Measurements from ENCODE around the gene PTGFRN.

Gene PTGFRN

DNA sequence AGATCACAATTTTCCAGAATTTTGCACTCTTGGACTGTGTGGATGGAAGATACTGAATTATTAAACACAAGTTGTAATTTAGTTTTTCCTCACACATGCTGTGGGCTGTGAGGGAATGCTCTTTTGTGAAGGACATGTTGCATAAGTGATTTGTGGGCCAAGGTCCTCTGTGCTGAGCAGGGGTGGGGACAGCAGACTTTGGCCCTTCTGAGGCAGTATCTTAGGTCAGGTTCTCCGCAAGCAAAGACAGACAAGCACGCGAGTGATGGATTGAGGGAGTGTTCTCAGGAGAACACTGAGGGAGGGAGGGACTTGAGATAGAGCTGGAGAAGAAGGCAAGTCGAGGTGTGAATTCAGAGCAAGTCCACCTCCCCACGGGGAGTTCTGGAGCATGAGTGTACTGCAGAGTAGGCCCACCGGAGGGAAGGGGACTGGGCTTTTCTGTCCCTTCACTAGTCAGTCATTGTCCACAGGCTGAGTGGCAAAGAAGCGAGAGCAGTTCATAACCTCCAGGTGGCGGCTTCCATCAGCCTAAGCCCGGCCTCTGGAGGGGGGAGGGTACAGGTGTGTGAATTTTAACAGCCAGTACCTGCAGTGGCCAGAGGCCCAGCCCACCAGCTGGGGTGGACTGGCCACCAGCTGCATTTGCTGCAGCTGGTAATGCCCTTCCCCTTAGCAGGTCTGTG lies 72.7 kb downstream of the PTGFRN start:
- no peak for DNase-seq

DNA sequence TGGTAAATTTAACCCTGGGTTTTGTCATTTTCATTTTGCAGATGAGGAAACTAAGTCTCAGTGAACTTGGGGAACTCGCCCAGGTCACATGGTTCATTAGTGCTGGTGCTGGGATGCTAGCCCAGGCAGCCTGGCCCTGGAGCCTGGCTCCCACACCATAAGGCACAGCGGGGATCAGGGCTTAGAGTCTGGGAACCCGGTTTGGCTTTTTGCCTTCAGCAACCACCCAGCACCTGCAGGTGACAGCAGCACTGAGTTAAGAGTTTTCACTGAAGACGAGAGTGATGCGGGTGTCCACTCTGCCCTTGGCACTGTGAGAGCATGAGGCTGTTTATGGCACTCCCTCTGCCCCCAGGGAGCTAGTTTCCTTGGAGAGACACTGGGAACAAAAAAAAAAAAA lies 73.4 kb downstream of the PTGFRN start:
- no peak for DNase-seq

DNA sequence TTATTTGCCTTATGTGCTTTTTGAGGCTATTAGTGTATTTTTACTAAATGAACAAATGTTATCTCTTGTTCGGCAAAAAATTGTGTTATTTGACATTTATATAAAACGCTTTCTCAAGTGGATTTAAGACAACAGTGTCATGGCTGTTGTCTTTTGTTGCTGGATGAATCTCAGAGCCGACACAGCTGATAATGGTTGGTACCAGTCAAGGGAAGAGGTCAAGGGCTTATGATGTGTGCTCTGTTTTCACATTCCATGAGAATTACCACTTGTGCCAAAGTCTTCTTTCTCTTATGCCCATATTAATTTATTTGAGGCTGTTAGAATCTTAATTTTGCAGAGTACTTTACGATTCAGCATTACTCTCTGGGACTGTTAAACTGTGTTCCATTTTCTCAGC lies 74.0 kb downstream of the PTGFRN start:
- DNase-seq = no peak

DNA sequence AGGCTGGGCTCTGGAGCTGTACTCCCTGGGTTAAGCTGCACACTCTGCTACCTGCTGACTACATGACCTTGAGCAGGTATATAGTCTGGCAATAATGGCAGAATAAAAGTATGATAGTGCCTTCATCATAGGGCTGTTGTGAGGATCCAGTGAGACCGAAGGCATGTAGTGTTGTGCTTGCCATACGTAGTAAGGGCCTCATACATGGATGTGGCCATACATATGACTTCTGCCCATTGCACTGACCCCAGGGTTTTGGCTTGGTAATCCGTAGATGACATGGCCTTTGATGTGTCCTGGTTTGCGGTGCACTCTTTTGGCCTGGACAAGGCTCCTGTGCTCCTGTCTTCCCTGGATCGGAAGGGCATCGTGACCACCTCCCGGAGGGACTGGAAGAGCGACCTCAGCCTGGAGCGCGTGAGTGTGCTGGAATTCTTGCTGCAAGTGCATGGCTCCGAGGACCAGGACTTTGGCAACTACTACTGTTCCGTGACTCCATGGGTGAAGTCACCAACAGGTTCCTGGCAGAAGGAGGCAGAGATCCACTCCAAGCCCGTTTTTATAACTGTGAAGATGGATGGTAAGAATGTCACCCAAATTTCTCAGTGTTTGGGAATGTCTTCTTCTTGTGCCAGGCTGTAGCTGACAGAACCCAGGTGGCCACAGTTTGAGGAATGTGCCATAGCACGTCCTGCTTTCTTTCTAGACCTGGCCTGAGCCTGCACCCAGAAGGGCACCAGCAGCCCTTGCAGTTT lies 74.9 kb downstream of the PTGFRN start:
- DNase-seq = no peak

DNA sequence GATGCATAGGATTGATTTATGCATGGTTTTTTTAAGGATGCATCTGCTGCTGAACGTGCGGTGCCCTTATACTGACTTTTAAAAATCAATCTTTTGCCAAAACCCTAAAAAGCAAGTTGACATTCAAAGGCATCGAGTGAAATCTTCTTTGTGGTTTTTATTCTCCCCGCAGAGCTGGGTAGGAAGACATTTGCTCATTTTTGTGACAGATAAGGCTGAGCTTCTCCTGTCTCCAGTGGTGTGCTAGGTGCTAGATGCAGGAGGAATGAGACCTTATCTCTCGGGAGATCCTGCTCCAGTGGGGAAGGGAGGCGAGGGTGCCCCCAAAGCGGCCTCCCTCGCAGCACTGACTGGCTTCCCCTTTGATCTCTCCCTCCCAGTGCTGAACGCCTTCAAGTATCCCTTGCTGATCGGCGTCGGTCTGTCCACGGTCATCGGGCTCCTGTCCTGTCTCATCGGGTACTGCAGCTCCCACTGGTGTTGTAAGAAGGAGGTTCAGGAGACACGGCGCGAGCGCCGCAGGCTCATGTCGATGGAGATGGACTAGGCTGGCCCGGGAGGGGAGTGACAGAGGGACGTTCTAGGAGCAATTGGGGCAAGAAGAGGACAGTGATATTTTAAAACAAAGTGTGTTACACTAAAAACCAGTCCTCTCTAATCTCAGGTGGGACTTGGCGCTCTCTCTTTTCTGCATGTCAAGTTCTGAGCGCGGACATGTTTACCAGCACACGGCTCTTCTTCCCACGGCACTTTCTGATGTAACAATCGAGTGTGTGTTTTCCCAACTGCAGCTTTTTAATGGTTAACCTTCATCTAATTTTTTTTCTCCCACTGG lies 76.9 kb downstream of the PTGFRN start:
- no peak for DNase-seq

DNA sequence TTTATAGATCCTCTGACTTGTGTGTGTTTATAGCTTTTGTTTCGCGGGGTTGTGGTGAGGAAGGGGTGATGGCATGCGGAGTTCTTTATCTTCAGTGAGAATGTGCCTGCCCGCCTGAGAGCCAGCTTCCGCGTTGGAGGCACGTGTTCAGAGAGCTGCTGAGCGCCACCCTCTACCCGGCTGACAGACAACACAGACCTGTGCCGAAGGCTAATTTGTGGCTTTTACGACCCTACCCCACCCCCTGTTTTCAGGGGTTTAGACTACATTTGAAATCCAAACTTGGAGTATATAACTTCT lies 77.5 kb downstream of the PTGFRN start:
- DNase-seq = peak; percentile 67

DNA sequence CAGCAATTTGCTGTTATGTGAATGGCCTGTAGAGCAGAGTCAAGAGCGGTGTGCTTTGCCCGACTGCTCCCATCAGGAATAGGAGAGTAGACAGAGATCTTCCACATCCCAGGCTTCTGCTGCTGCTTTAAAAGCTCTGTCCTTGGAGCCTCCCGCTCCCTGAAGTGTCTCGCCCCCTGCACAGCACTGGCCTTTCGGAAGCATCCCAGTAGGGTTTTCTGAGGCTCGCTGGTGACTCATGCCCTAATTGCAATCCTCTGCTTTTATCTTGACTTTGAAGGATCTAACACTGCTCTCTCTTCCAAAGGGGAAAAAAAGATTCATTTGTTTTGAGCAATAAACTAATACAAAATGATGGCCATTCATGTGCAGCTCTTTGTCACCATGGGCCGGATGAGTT lies 78.5 kb downstream of the PTGFRN start:
- no peak for DNase-seq

DNA sequence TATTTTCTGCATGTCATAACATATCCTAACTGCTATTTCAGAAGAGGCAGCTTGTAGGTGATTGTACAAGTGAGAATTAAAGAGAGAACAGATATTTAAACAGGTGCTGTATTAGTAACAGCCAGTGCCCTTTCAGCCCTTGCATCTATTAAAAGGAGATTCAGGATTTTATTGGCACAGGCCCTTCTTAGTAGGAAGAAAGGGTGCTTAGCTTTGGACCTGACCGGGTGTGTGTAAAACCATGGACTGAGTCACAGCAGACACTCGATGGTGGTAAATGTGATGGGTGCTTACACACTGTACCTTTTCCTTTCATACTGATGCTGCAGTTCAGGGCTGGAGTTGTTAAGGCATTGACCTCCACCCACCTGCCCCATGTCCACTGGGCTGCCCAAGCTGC lies 79.2 kb downstream of the PTGFRN start:
- DNase-seq = no peak

DNA sequence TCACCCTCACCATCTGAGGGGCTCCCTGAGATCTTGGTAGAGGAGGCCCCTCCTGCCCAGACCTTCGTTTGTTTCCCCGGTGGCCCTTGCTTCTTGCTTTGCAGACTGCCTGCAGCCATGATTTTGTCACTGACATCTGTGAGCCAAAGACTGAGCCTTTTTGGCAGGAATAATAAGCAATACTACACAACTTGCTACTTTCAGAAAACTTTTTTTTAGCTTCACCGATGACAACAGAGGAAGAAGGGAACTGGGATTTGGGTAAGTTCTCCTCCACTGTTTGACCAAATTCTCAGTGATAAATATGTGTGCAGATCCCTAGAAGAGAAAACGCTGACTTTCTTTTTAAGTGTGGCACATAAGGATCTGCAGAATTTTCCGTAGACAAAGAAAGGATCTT lies 80.1 kb downstream of the PTGFRN start:
- DNase-seq = no peak

DNA sequence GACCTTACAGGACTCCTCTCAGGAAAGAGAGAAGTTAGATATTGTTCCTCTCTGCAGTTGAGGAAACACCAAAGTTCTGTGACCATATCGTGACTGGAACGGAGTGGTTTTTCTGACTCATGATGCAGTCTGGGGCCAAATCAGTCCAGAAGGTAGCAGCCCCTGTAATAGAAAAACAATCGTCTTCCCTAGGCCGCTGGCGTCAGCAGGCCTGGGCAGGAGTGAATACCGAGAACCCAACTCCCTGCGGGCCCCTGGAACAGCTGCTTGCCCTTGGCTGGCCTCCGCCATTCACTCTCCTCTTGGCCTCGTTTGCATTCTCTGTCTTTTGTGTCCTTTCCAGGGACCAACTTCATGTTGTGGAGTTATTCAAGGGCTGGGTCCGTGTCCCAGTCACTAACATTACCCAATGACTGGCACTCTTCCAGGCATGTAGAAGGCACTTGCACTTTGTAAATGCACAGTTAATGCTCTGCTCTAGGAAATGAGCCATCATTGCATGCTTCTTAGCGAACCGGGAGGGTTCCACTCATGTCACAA lies 81.0 kb downstream of the PTGFRN start:
- DNase-seq = no peak

DNA sequence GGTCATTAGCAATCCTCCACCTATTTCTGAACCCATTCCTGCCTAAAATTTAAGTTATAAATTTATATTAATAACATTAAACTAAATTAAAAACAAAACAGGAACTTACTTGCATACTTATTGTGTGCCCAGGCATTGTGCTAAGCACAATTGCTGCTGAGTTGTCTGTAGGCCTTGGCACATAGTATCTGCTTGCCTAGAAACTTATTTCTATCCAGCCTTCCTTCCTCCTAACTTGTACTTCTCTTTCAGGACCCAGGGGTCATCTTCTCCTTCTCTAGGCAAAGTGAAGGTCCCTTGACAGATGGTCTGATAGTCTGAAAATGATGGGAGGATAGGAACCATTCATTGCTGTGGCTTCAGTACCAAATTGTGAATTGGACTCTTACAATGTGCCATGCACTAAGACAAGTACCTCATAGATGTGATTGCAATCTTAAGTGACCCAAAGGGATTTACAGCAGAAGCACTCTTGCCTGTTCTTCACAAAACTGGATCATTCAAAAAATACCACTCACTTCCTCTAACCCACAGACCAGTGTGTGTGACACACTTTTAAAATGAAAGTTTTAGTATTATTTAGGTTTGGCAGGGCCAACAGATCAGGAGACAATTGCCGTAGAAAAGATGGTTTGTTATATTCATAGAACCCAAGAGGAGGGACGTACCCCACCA lies 81.6 kb downstream of the PTGFRN start:
- no peak for DNase-seq

DNA sequence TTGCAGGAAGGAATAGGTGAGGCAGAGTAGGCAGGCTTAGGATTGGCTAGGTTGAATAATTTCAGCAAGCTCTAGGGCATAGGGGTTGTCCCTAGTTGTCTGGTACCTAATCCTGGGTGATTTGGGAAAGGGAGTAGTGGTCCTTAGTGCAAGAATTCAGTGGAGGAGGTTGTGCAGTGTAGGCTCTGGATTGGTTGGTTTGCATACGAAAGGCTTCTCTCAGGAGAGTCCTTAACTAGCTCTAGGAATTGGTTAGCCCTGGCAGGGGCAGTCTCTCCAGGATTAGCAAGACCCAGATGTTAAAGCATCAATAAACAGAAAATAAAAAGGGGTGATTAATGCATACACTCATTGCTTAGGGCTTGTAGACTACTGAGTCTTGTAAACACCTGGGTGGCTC lies 82.2 kb downstream of the PTGFRN start:
- no peak for DNase-seq

DNA sequence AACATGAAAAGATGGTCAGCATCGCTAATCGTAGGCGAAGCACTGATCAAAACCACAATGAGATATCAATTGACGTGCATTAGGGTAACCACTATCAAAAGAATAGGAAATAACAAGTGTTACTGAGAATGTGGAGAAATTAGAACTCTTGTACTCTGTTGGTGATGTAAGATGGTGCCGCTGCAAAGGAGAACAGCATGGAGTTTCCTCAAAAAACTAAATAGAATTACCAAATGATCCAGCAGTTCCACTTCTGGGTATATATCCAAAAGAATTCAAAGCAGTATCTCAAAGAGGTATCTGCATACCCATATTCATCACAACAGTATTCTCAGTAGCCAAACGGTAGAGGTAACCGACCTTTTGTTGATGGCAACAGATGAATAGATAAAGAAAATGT lies 83.6 kb downstream of the PTGFRN start:
- DNase-seq = no peak

DNA sequence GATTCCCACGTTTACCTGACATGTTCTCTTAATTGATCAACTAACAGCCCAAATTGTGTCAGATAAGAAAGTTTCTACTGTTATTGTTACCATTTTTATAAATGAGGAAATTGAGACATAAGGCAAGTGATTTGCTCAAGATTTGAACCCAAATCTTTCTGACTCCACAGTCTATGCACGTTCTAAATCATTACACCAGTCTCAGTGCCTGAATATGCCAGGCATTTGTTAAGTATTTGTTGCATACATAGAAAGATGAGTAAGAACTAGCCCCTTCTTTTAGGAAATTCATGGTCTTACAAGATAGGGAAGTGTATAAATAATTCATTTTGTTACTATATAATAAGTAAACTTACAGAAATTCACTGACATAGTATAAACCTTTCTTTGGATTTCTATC lies 84.7 kb downstream of the PTGFRN start:
- DNase-seq = no peak

DNA sequence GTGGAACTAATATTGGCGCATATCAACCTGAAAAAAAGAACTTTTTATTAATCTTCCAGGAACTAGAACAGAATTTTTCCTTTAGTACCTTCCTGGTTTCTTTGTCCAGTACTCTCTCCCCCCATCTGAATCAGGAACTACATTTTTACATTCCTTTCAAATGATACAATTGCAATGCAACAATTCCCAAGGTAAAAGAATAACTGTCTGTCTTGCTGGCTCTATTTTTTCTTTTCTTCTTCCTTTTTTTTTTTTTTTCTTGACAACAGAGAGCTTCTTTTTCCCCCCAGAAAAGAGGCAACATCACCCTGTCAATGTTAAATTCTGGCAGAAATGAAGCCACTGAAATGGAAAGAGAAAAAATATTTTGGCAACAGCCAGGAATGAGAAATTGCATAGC lies 87.3 kb downstream of the PTGFRN start:
- DNase-seq = no peak

DNA sequence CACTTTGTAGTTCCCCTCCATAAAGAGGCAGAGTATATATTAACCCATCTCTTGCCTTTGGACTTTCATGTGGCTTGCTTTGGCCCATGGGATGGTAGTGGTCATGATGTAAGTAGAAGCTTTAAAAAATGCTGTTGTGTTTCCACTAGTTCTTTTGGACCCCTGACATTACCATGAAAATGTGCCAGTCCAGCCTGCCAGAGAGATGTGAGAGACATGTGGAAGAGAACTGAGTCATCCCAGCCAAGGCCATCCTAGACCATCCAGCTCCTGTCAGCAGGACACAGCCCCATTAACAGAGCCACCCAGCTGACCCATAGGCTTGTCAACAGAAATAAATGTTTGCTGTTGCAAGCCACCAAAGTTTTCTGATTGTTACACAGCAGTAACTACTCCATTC lies 87.9 kb downstream of the PTGFRN start:
- DNase-seq = no peak

DNA sequence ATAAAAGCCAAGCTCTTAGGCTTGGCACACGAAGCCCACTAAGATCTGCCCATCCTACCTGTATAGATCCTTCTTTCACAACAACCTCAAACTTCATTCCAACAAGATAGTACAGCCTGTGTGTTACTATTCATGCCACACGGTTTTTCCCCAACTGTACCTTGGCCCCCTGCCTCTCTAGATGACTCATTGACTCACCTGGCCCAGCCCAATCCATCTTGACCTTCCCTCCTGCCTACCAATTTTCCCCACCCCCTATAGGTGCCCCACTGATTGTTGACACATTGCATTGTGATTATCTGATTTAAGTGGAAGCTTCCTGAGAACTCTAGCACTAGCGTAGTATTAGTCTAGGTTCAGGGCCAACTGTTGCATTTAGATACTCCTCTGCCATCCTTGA lies 89.9 kb downstream of the PTGFRN start:
- DNase-seq = no peak

DNA sequence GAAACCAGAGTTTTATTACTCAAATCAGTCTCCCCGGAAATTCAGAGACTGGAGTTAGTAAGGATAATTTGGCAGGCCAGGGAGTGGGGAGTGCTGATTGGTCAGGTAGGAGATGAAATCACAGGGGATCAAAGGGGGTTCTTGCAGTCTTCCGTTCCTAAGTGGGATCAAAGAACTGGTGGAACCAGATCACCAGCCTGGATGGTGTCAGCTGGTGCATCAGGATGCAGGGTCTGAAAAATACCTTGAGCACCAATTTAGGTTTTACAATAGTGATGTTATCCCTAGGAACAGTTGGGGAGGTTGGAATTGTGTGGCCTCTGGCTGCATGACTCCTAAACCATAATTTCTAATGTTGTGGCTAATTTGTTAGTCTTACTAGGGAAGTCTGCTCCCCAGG lies 90.4 kb downstream of the PTGFRN start:
- no peak for DNase-seq

DNA sequence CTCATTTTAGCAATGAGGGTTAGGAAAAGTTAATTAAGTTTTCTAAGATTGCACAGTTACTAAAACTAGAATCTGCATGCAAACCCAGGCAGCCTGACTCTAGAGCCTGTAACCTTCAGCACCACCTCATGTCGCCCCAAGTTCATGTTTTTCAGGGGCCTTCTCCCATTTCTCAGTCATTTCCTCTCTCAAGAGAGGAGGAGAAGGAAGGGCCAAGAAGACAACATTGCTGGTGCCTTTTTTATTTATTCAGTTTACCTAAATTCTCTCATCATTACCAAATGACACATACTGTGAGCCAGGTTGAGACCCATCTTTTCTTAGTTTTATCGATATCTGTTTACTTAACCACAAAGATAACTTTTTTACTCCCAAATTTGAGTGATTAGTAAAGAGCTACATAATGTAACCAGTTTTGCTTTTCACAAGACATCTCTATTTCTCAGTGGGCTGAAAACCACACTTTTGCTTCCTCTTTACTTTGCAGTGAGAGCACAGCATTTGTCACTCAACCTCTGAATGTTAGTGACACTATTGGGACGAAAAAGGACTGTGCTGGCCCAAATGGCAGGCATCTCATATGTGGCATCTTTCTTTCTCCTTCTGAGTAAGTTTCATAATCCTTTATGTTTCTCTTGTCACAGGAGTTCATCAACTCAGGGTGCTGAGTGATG lies 91.7 kb downstream of the PTGFRN start, which contains the start of gene CD101:
Gene CD101, plus strand, starts transcription at position 507 of the 674 bp plus-strand sequence. Its CDS starts 58 bp downstream, at position 565.
- DNase-seq = no peak

DNA sequence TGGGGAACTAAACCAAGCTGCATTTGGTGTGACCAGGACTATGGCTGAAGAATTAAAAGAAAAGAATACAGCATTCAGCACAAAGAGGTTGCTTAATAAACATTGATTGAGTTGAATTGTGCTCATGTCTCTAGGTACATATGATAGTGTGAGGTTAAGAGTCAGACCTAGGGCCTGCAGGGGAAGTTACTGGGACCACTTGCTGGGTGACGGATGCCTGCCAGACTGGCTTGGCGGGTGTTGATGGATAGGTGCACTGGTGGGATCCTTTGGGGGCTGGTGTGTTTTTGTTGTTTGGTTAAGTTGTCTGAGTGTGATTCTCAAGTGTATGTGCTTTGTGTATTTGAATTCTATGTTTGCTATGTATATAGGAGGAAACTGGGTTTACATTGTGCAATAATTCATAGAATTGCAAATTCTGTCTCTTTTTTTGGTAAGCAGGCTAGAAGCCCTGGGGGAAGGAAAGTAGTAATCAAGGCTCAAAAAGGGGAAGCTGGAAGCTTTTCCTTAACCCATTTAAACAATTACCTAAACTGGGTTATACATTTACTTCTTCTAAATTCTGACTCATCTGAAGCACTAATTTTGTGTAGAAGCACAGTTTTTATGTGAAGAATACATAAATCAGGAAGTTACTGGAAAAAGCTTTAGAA lies 93.6 kb downstream of the PTGFRN start:
- DNase-seq = no peak

DNA sequence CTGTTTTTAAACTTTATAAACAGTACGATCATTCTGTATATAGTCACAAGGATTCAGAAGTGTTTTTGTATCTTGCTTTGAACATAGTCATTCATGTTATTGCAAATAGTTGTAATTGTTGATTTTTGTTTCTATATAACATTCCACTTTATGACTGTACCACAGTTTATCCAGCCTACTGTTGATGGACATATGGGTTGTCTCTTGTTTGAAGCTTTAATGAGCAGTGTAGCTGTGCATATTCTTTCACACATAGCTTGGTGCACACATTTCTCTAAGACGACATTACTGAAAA lies 98.0 kb downstream of the PTGFRN start:
- no peak for DNase-seq

DNA sequence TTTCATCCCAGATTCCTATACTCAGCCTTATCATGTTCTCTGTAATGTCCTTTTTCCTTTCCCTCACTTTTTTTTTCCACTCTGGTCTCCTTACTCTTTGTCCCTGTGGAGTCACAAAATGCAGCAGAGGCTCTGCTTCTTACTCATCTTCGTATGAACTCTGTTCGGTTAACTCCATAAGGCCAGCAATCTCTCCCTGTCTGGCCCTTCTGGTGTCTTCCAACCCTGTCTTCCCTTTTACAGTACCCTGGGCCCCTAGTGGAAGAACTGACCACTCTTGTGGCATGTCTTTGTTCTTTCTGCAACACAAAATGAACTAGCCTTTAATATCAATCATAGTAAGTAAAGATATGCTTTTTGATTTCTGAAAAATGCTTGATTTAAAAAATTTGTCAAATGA lies 98.9 kb downstream of the PTGFRN start:
- no peak for DNase-seq

Measured in CD4-positive, alpha-beta T cell treated with Interferon gamma for 1 hour (primary cell).